HG02884 (cell line): ENCODE results near the gene SUSD2.

Experiments
- ATAC-seq: cut with Tn5 transposase; IDR thresholded peaks from one replicate; pipeline ENCODE4 v1.9.1; 2021; ENCODE audit warnings: mild to moderate bottlenecking, moderate library complexity; ENCODE audit not compliant: unreplicated experiment

The SUSD2 gene

GRCh38 chr22:24148266-24149197 lies 32.8 kb upstream of the SUSD2 start:
- no peak for ATAC-seq

- no peak for ATAC-seq
Observed at GRCh38 chr22:24149198-24149590, 32.1 kb upstream of the SUSD2 start.

GRCh38 chr22:24153353-24153752 lies 27.9 kb upstream of the SUSD2 start:
- no peak for ATAC-seq

- no peak for ATAC-seq
Observed at GRCh38 chr22:24153959-24154358, 27.3 kb upstream of the SUSD2 start.

GRCh38 chr22:24154826-24155225 lies 26.5 kb upstream of the SUSD2 start:
- no peak for ATAC-seq

GRCh38 chr22:24155627-24156140 lies 25.6 kb upstream of the SUSD2 start:
- peak; percentile 31 for ATAC-seq

GRCh38 chr22:24156141-24156912 lies 25.0 kb upstream of the SUSD2 start:
- ATAC-seq: peak; percentile 31

GRCh38 chr22:24156913-24157821 lies 24.1 kb upstream of the SUSD2 start:
- ATAC-seq: peak; percentile 64

- no peak for ATAC-seq
Observed at GRCh38 chr22:24157822-24158135, 23.5 kb upstream of the SUSD2 start.

GRCh38 chr22:24159650-24160049 lies 21.6 kb upstream of the SUSD2 start:
- no peak for ATAC-seq

- ATAC-seq: no peak
Observed at GRCh38 chr22:24160546-24160945, 20.7 kb upstream of the SUSD2 start.

- no peak for ATAC-seq
Observed at GRCh38 chr22:24161485-24161884, 19.8 kb upstream of the SUSD2 start.

- ATAC-seq: no peak
Observed at GRCh38 chr22:24161909-24162308, 19.4 kb upstream of the SUSD2 start.

GRCh38 chr22:24162436-24162835 lies 18.9 kb upstream of the SUSD2 start:
- no peak for ATAC-seq

GRCh38 chr22:24164243-24164642 lies 17.0 kb upstream of the SUSD2 start:
- ATAC-seq: no peak

- no peak for ATAC-seq
Observed at GRCh38 chr22:24164940-24165339, 16.3 kb upstream of the SUSD2 start.

GRCh38 chr22:24165673-24166072 lies 15.6 kb upstream of the SUSD2 start:
- ATAC-seq: no peak

GRCh38 chr22:24166811-24167210 lies 14.5 kb upstream of the SUSD2 start:
- ATAC-seq: no peak

GRCh38 chr22:24169439-24170058 lies 11.7 kb upstream of the SUSD2 start:
- ATAC-seq: no peak

- ATAC-seq: no peak
Observed at GRCh38 chr22:24170188-24170587, 11.1 kb upstream of the SUSD2 start.
